ENCODE measurements around the gene BRD3.

BRD3 gene

GRCh38 chr9:134053941-134054761, 13.7 kb downstream of the BRD3 start:
- no peak for DNase-seq

DNA sequence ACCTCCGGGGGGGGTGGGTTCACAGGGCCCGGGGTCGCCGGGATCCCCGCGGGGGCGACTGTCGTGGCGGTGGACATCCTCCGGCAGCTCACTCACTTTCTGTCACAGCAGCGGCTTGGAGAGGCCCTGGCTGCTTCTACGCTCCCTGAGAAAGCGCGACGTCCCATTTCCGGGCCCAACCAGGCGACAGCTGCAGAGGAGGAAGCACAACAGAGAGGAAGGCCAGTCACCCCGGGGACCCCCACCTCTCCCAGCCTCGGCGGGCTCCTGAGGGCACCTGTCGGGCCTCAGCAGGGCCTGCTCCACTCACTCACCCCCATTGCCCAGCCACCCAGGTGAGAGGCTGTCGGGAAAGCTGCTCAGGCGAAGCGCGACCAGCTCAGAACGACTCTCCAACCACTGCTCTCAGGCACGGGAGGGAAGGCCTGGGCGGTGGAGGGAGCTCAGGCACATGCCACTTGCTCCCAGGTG, 14.4 kb downstream of the BRD3 start:
- DNase-seq, result no peak

DNA sequence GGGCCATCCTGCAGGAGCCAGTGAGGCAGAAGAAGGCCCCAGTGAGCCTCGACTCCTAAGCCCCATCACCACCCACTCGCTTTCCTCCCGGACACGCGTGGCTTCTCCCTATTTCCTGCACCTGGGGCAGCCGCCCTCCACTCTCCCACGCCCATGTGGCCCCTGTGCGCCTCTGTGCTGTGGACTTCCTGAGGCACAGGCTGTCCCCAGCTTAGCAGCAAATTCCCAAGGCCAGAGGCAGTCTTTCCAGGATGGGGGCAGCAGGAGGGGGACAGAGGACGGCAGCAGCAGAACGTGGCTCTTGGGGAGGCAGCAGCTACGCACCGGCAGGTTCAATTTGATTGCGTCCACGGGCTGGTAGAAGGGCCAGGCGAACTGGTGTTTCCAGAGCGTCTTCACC, 14.9 kb downstream of the BRD3 start:
- DNase-seq, result no peak

DNA sequence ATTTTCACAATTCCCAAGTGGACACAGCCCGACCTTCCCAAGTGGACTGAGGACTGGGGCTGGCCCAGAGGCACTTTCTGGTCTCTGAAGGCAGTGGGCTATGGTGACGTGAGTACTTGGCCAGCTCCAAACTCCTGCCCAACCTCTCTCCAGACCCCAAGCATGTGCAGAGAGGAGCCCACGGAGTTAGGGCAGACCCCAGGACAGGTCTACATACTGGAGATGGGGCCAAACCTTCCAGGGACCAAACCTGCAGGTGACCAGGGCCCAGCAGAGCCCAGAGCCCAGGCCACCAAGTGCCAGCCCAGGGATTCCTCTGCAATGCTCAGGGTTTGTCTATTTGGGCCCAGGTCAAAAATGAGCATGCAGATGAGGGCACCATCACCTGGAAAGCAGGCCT, 15.3 kb downstream of the BRD3 start:
- no peak for DNase-seq

- DNase-seq, result no peak
Observed at GRCh38 chr9:134051319-134051718, 16.5 kb downstream of the BRD3 start.

- no peak for DNase-seq
Observed at GRCh38 chr9:134050726-134051125, 17.1 kb downstream of the BRD3 start.

- DNase-seq, result no peak
Observed at GRCh38 chr9:134049772-134050588, 17.8 kb downstream of the BRD3 start.

DNA sequence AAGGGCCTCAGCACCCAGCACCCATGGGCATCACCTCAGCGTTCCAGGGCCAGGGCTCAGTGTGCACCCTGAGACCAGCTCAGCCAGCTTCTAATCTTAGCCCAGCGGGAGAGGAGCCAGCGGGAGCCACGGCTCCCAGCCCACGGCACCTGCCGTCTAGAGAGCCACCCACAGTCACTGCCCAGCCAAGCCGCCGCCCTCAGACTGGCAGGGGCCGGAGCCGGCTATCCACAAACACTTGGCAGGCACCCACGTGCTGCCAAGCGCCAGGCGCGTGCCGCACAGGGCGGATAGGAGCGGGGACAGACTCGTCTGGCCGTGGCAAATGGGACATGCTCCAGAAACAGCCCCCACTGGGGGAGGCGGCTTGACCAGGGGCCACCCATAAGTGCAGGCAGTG, 18.6 kb downstream of the BRD3 start:
- no peak for DNase-seq

- no peak for DNase-seq
Observed at GRCh38 chr9:134048582-134048968, 19.3 kb downstream of the BRD3 start.

- DNase-seq, result no peak
Observed at GRCh38 chr9:134047868-134048581, 19.8 kb downstream of the BRD3 start.

DNA sequence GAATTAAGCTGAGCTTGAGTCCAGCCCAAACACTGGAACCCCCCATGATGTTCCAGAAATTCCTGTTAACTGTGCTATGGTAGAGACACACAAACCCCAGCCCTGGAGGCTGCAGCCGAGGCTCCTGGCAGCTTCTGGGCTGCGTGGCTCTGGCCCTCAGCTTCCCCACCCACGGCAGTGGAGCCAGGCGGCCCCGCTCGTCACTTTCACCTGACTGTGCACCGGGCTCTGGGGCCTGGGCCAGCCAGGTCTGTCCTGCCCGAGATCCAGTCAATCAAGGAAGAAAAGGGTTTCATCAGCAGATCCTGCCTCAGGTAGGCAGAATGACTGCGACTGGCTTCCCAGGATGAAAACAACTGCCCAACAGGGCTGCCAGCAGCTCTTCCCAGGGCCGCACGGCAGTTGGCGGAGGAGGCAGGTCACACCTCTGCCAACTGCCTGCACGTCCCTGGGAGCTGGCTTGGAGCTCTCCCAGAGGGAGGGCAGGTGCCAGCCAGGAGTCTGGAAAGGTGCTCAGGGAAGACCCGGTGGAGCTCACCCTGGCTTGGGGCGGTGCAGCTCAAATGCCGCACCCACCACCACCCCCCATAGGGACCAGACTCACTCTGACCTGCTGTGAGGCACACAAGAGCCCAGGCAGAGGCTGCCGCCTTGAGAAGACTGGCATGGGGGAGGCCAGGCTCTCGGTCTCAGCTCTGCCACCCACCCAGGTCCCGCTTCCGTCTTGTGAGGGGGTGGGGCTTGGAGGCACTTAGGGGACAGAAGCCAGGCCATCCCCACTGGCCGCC, 20.7 kb downstream of the BRD3 start:
- DNase-seq, result no peak

- no peak for DNase-seq
Observed at GRCh38 chr9:134045841-134046544, 21.8 kb downstream of the BRD3 start.

- no peak for DNase-seq
Observed at GRCh38 chr9:134044944-134045343, 22.9 kb downstream of the BRD3 start.

DNA sequence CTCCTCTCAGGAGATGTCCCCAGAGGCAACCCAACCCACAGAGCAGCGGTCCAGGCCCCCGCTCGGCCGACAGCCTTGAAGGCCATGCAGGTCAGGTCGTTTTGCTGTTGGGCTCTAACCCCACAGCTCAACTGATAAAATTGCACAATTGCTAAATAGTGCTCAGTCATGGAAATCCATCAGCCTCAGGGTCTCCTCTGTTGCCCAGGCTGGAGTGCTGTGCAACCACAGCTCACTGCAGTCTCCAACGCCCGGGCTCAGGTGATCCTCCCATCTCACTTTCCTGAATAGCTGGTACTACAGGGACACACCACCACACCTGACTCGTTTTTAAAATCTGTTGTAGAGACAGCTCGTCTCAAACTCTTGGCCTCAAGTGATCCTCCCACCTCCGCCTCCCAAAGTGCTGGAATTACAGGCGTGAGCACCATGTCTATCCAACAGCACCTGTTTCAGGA, 24.3 kb downstream of the BRD3 start:
- DNase-seq, result no peak

- DNase-seq, result no peak
Observed at GRCh38 chr9:134041649-134041962, 26.2 kb downstream of the BRD3 start.

- no peak for DNase-seq
Observed at GRCh38 chr9:134040781-134041648, 26.8 kb downstream of the BRD3 start.

DNA sequence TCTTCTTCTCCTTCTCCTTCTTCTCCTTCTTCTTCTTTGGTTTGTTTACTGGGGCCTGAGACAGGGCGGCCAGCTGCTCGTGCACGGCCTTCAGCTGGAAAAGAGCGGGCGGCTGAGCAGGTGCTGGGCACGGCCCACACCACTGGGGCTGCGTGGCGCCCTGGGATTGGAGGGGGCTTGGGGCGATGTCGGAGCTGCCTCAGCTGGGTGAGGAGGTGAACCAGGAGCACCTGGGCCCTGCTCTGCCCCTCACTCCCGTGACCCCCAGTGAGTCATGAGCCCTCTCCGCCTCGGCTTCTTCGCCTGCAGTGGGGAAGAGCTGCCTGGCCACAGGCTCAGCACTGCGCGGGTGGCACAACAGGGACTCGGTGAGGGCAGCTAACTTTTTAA, 27.7 kb downstream of the BRD3 start:
- DNase-seq, result no peak

- no peak for DNase-seq
Observed at GRCh38 chr9:134039386-134040175, 28.2 kb downstream of the BRD3 start.

DNA sequence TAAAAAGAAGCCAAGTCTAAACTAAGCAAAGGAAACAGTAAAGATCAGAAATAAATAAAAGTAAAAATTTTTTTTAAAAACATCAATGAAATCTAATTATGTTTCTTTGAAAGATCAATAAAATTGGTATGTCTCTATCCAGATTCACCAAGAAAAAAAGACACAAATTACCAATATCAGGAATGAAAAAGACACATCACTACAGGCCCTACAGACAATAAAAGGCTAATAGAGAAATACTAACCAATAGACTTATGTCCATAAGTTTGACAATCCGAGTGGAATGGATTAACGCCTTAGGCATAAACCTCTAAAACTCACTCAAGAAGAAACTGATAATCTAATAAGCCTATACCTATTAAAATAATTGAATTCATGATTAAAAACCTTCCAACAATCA, 30.2 kb downstream of the BRD3 start:
- DNase-seq, result no peak

- no peak for DNase-seq
Observed at GRCh38 chr9:134036130-134036529, 31.7 kb downstream of the BRD3 start.

All from stimulated activated CD4-positive, alpha-beta T cell treated with anti-CD3 and anti-CD28 coated beads, Interleukin-4, amount 100 ng/mL, for 1 hour (primary cell).